Esophagus squamous epithelium (tissue), 4 donors: ENCODE results near the gene FGR.
A peak's percentile ranks its signal among the peaks of the same experiment; 100 is the strongest.

ENCODE experiments used
- CTCF ChIP-seq, 6 experiments: fragments of 450-650 bp in 4 of 6; fragments of 200-600 bp in 2 of 6; sonication (generic) in 2 of 6; IDR thresholded peaks; one replicate each; pipeline ENCODE4 v1.5.1; 2016 to 2019; ENCODE audit warnings: antibody characterized with exemption in 6 of 6, mild to moderate bottlenecking in 4 of 6, moderate library complexity in 4 of 6
- POLR2A ChIP-seq, 4 donors: fragments of 450-650 bp; IDR thresholded peaks; one replicate each; pipeline ENCODE4 v1.6.1; 2017; ENCODE audit warnings: antibody characterized with exemption in 4 of 4, mild to moderate bottlenecking in 4 of 4, moderate library complexity in 3 of 4

DNA sequence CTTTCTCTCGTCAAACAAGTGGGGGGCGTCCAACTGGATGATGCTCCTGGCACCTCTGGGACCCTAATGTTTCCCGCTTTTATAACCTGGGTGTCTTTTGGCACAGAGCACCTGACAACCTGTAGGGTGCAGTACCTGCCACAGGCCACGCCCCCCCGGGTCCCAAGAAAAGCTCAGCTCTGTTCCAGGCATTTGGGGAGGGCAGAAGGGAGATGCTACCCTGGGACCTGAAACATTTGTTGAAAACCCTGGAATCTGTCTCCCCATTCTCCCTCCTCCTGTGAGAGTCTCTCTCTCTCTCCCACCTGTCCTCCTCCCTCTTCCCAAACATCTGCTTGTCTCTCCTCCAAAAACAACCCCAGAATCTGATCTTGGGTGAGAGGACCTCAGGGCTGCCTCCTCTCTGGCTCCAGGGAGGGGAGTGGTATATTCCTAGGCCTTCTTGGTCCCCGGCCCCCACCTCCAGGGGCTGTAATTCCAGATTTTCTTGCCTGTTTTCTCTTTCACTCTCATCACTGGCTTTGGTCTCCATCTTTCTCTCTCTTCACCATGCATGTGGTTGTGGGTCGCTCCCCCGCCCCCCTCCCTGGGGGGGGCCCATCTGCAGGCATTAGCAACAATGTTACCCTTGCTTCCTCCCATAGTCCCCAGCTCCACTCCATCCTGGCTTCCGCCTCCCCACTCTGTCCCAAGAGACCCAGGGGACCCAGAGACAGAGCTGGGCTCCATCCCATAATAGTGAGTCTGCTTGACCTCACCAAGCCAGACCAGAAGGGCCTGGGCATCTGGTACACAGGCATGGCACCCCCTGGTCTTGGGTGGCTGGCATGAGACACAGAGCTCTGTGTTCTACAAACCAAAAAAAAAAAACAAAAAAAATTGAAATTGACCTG lies 35.1 kb downstream of the FGR start:
- TF ChIP-seq CTCF (IDR thresholded peaks at IDR 0.05) (peak in 2 of 6 experiments; percentile 3 to 13), POLR2A (IDR thresholded peaks at IDR 0.05) (no peak)
